ENCODE data around the gene OR11L1.

Gene OR11L1

DNA sequence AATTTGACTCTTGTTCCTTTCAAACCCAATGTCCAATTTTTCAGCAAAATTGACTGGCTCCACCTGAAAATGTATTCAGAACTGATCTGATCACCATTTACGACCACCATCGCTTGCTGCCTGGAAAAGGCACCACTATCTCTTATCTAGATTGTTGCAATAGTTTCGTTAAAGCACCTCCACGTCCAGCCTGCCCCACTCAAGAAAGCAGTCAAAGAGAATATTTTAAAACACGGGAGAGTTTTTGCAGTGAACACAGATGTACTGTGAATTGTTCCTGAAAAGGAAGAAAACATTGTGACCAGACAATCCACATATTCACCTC, 4.0 kb upstream of the OR11L1 start:
- Histone ChIP-seq H2AFZ (ENCODE audit: low read length) (no peak overlapping the region), H4K20me1 (ENCODE audit: insufficient read depth, low read length) (no peaks in the 10 kb centered on the region), H3K9ac (ENCODE audit: low read length) (no peak overlapping the region), H3K9me2 (ENCODE audit: low read depth, low read length) (no peaks in the 10 kb centered on the region), H3K27me3 (ENCODE audit: insufficient read depth, low read length) (no peaks in the 10 kb centered on the region), H3K4me3 (ENCODE audit: low read depth, low read length, poor library complexity, severe bottlenecking) (no peak overlapping the region), H3K36me3 (ENCODE audit: insufficient read depth, low read length) (no peaks in the 10 kb centered on the region), H3K4me1 (ENCODE audit: insufficient read depth, low read length, severe bottlenecking) (no peaks in the 10 kb centered on the region), H3F3A (ENCODE audit: insufficient read depth, low read length) (no peaks in the 10 kb centered on the region), H3K79me2 (ENCODE audit: insufficient read depth, low read length) (no peaks in the 10 kb centered on the region), H3K4me2 (ENCODE audit: low read length) (no peak overlapping the region), H3K27ac (ENCODE audit: low read depth, low read length, poor library complexity, severe bottlenecking) (no peak overlapping the region), H3K9me3 (ENCODE audit: low read length) (no peaks in the 10 kb centered on the region)
- TF ChIP-seq, protein P1, sequence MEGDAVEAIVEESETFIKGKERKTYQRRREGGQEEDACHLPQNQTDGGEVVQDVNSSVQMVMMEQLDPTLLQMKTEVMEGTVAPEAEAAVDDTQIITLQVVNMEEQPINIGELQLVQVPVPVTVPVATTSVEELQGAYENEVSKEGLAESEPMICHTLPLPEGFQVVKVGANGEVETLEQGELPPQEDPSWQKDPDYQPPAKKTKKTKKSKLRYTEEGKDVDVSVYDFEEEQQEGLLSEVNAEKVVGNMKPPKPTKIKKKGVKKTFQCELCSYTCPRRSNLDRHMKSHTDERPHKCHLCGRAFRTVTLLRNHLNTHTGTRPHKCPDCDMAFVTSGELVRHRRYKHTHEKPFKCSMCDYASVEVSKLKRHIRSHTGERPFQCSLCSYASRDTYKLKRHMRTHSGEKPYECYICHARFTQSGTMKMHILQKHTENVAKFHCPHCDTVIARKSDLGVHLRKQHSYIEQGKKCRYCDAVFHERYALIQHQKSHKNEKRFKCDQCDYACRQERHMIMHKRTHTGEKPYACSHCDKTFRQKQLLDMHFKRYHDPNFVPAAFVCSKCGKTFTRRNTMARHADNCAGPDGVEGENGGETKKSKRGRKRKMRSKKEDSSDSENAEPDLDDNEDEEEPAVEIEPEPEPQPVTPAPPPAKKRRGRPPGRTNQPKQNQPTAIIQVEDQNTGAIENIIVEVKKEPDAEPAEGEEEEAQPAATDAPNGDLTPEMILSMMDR (IDR thresholded peaks at IDR 0.05; ENCODE audit: low read length), result no peak
- no peak for TF ChIP-seq EZH2 (IDR thresholded peaks at IDR 0.05; ENCODE audit: borderline replicate concordance, low read length)

DNA sequence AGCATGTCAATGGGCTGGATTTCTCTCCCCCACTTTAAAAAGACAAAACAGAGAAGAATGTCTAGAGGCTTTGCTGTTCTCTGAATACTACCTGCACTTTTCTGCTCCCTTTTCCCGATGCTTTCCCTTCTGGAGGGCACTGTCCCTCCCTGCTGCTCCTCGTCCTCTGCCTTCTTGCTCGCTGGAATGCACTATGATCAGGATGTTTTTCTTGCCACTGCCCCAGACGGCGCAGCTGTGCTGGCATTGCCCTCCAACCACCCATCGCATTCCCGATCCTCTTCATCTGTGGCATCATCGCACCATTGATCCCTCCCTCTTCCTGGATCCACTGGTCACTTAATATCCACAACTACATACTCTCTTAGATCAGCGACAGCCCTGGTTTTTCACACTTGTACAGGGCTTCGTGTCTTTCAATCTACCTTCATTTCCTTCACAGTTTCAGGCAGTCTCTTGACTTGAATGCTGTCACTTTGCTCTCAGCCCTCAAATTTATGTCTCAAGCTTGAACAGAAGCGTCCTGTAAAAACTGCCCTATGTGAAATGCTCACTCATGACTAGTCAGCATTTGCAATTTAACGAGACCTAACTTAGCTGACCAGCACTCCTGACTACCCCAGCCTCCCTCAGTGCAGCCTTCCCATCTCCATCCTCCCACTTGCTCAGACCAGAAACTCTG, 3.5 kb upstream of the OR11L1 start:
- Histone ChIP-seq H3K27ac (ENCODE audit: low read depth, low read length, poor library complexity, severe bottlenecking) (no peak overlapping the region), H4K20me1 (ENCODE audit: insufficient read depth, low read length) (no peaks in the 10 kb centered on the region), H3K4me1 (ENCODE audit: insufficient read depth, low read length, severe bottlenecking) (no peaks in the 10 kb centered on the region), H3K9me2 (ENCODE audit: low read depth, low read length) (no peaks in the 10 kb centered on the region), H3F3A (ENCODE audit: insufficient read depth, low read length) (no peaks in the 10 kb centered on the region), H3K4me2 (ENCODE audit: low read length) (no peak overlapping the region), H3K27me3 (ENCODE audit: insufficient read depth, low read length) (no peaks in the 10 kb centered on the region), H3K79me2 (ENCODE audit: insufficient read depth, low read length) (no peaks in the 10 kb centered on the region), H3K9me3 (ENCODE audit: low read length) (no peaks in the 10 kb centered on the region), H3K9ac (ENCODE audit: low read length) (no peak overlapping the region), H2AFZ (ENCODE audit: low read length) (no peak overlapping the region), H3K36me3 (ENCODE audit: insufficient read depth, low read length) (no peaks in the 10 kb centered on the region), H3K4me3 (ENCODE audit: low read depth, low read length, poor library complexity, severe bottlenecking) (no peak overlapping the region)
- TF ChIP-seq, protein P1 (IDR thresholded peaks at IDR 0.05; ENCODE audit: low read length), result no peak
- TF ChIP-seq EZH2 (IDR thresholded peaks at IDR 0.05; ENCODE audit: borderline replicate concordance, low read length), result no peak

DNA sequence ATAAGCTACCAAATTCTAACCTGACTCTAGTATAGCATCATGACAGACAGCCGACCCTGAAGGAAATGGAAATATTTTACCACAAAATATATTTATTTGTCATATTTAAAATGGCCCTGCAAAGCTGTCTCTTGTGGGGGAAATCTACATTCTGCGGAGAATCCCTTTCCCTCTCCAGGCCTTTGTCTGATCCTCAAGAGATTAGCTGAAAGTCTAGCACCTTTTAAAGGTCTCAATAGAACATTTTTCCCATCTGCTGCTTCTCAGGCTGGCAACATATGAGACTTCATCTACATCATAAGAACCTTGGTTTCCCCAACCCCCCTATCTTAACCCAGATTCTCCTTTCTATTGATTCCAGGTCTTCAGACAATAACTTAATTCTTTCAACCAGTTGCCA, 1.7 kb upstream of the OR11L1 start:
- Histone ChIP-seq H3F3A (ENCODE audit: insufficient read depth, low read length) (no peaks in the 10 kb centered on the region), H3K79me2 (ENCODE audit: insufficient read depth, low read length) (no peaks in the 10 kb centered on the region), H3K4me1 (ENCODE audit: insufficient read depth, low read length, severe bottlenecking) (no peaks in the 10 kb centered on the region), H4K20me1 (ENCODE audit: insufficient read depth, low read length) (no peaks in the 10 kb centered on the region), H3K4me3 (ENCODE audit: low read depth, low read length, poor library complexity, severe bottlenecking) (no peak overlapping the region), H3K4me2 (ENCODE audit: low read length) (no peak overlapping the region), H3K9me3 (ENCODE audit: low read length) (no peaks in the 10 kb centered on the region), H3K9ac (ENCODE audit: low read length) (no peak overlapping the region), H3K36me3 (ENCODE audit: insufficient read depth, low read length) (no peaks in the 10 kb centered on the region), H3K27ac (ENCODE audit: low read depth, low read length, poor library complexity, severe bottlenecking) (no peak overlapping the region), H3K9me2 (ENCODE audit: low read depth, low read length) (no peaks in the 10 kb centered on the region), H3K27me3 (ENCODE audit: insufficient read depth, low read length) (no peaks in the 10 kb centered on the region), H2AFZ (ENCODE audit: low read length) (no peak overlapping the region)
- no peak for TF ChIP-seq EZH2 (IDR thresholded peaks at IDR 0.05; ENCODE audit: borderline replicate concordance, low read length)
- TF ChIP-seq, protein P1 (IDR thresholded peaks at IDR 0.05; ENCODE audit: low read length), result no peak

Measured in OCI-LY1 (cell line).